NOMO-1 (cell line): ENCODE results near the gene COX7A1.
"Not testable (repeated sequence)": the region's sequence is repeated elsewhere in the genome, so short reads cannot be mapped to it uniquely, and the experiment has no call there.

Experiments used
- DNase-seq, 2 experiments: peaks; one replicate each; lab custom pipeline; 2025; ENCODE audit not compliant: unreplicated experiment in 2 of 2; lab: John Stamatoyannopoulos, UW

Gene COX7A1

GRCh38 chr19:36152352-36153091, at the start of gene COX7A1:
COX7A1 (minus strand) TSS chr19:36152447; CDS start chr19:36152407, 40 bp downstream.
- DNase-seq, result no peak

GRCh38 chr19:36201684-36202083, 49.4 kb upstream of the COX7A1 start:
- no peak for DNase-seq

- no peak for DNase-seq
Measured at GRCh38 chr19:36198119-36198518, 45.9 kb upstream of the COX7A1 start.

- no peak for DNase-seq
Measured at GRCh38 chr19:36196249-36196648, 44.0 kb upstream of the COX7A1 start.

GRCh38 chr19:36186722-36187121, 34.5 kb upstream of the COX7A1 start:
- not testable (repeated sequence) for DNase-seq

- no peak for DNase-seq
Measured at GRCh38 chr19:36183245-36183628, 31.0 kb upstream of the COX7A1 start.

- DNase-seq, result no peak
Measured at GRCh38 chr19:36182612-36183244, 30.5 kb upstream of the COX7A1 start.

- not testable (repeated sequence) for DNase-seq
Measured at GRCh38 chr19:36179077-36179476, 26.8 kb upstream of the COX7A1 start.

GRCh38 chr19:36173846-36174245, 21.6 kb upstream of the COX7A1 start:
- DNase-seq, result not testable (repeated sequence)

- no peak for DNase-seq
Measured at GRCh38 chr19:36172852-36173251, 20.6 kb upstream of the COX7A1 start.

- DNase-seq, result no peak
Measured at GRCh38 chr19:36169084-36169760, 17.0 kb upstream of the COX7A1 start.

- no peak for DNase-seq
Measured at GRCh38 chr19:36163813-36164212, 11.6 kb upstream of the COX7A1 start.

GRCh38 chr19:36160821-36161596, 8.8 kb upstream of the COX7A1 start:
- no peak for DNase-seq

- no peak for DNase-seq
Measured at GRCh38 chr19:36153126-36153525, 879 bp upstream of the COX7A1 start.

GRCh38 chr19:36152019-36152351, 262 bp downstream of the COX7A1 start:
- no peak for DNase-seq

GRCh38 chr19:36151144-36152018, 866 bp downstream of the COX7A1 start:
- no peak for DNase-seq

GRCh38 chr19:36150586-36150985, 1.7 kb downstream of the COX7A1 start:
- DNase-seq, result no peak

- DNase-seq, result no peak
Measured at GRCh38 chr19:36149673-36150406, 2.4 kb downstream of the COX7A1 start.

GRCh38 chr19:36144624-36145023, 7.6 kb downstream of the COX7A1 start:
- no peak for DNase-seq

GRCh38 chr19:36142496-36142895, 9.8 kb downstream of the COX7A1 start:
- DNase-seq, result no peak
